HL-60 (cell line): Measurements from ENCODE around the gene DYNC1I1.

Source experiments
- DNase-seq, 2 experiments: peaks; one replicate each; pipeline ENCODE4 v3.0.0-alpha.2; 2010 to 2020; ENCODE audit warnings: low read depth in 1 of 2, low spot score in 1 of 2
- H3K27ac ChIP-seq: fragments of 250-450 bp; sonication (Bioruptor Pico); replicated peaks from 2 replicates; pipeline ENCODE4 v1.5.1; 2020; ENCODE audit warnings: mild to moderate bottlenecking, moderate library complexity
- H3K27me3 ChIP-seq: fragments of 250-450 bp; sonication (Bioruptor Pico); 2 replicates; pipeline ENCODE4 v1.5.1; 2021; ENCODE audit warnings: mild to moderate bottlenecking, moderate library complexity; ENCODE audit not compliant: insufficient read depth, poor library complexity, severe bottlenecking
- H3K4me3 ChIP-seq: replicated peaks from 2 replicates; pipeline ENCODE4 v1.5.1; 2011; ENCODE audit warnings: mild to moderate bottlenecking, control low read depth, low read length; ENCODE audit not compliant: insufficient read depth
- GABPA ChIP-seq: IDR thresholded peaks from 2 replicates; pipeline ENCODE4 v1.6.1; 2012; ENCODE audit warnings: low read depth
- POLR2AphosphoS5 ChIP-seq: IDR thresholded peaks from 2 replicates; pipeline ENCODE4 v1.6.1; 2012; ENCODE audit warnings: low read depth
- SPI1 ChIP-seq: IDR thresholded peaks from 2 replicates; pipeline ENCODE4 v1.6.1; 2012; ENCODE audit warnings: low read depth, mild to moderate bottlenecking, borderline replicate concordance
- TF ChIP-seq, protein P1 (sequence below): IDR thresholded peaks from 2 replicates; pipeline ENCODE4 v1.6.1; 2012; ENCODE audit warnings: low read depth; ENCODE audit not compliant: insufficient replicate concordance
- TF ChIP-seq, protein P2 (sequence below): IDR thresholded peaks from one replicate; pipeline ENCODE4 v1.5.1; 2011; ENCODE audit warnings: low read length, control low read depth, inconsistent platforms; ENCODE audit not compliant: insufficient read depth

The DYNC1I1 gene

GRCh38 chr7:95871075-95871848 is 98.9 kb downstream of the DYNC1I1 start:
- TF ChIP-seq SPI1: no peak
- TF ChIP-seq POLR2AphosphoS5: no peak
- TF ChIP-seq, protein P1, sequence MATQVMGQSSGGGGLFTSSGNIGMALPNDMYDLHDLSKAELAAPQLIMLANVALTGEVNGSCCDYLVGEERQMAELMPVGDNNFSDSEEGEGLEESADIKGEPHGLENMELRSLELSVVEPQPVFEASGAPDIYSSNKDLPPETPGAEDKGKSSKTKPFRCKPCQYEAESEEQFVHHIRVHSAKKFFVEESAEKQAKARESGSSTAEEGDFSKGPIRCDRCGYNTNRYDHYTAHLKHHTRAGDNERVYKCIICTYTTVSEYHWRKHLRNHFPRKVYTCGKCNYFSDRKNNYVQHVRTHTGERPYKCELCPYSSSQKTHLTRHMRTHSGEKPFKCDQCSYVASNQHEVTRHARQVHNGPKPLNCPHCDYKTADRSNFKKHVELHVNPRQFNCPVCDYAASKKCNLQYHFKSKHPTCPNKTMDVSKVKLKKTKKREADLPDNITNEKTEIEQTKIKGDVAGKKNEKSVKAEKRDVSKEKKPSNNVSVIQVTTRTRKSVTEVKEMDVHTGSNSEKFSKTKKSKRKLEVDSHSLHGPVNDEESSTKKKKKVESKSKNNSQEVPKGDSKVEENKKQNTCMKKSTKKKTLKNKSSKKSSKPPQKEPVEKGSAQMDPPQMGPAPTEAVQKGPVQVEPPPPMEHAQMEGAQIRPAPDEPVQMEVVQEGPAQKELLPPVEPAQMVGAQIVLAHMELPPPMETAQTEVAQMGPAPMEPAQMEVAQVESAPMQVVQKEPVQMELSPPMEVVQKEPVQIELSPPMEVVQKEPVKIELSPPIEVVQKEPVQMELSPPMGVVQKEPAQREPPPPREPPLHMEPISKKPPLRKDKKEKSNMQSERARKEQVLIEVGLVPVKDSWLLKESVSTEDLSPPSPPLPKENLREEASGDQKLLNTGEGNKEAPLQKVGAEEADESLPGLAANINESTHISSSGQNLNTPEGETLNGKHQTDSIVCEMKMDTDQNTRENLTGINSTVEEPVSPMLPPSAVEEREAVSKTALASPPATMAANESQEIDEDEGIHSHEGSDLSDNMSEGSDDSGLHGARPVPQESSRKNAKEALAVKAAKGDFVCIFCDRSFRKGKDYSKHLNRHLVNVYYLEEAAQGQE: no peak
- TF ChIP-seq GABPA: no peak
- TF ChIP-seq, protein P2, sequence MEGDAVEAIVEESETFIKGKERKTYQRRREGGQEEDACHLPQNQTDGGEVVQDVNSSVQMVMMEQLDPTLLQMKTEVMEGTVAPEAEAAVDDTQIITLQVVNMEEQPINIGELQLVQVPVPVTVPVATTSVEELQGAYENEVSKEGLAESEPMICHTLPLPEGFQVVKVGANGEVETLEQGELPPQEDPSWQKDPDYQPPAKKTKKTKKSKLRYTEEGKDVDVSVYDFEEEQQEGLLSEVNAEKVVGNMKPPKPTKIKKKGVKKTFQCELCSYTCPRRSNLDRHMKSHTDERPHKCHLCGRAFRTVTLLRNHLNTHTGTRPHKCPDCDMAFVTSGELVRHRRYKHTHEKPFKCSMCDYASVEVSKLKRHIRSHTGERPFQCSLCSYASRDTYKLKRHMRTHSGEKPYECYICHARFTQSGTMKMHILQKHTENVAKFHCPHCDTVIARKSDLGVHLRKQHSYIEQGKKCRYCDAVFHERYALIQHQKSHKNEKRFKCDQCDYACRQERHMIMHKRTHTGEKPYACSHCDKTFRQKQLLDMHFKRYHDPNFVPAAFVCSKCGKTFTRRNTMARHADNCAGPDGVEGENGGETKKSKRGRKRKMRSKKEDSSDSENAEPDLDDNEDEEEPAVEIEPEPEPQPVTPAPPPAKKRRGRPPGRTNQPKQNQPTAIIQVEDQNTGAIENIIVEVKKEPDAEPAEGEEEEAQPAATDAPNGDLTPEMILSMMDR: peak; percentile 40
- no peak overlapping the region for H3K4me3 ChIP-seq
- H3K27ac ChIP-seq: no peak overlapping the region
- DNase-seq: peak in 1 of 2 experiments; percentile 23
- H3K27me3 ChIP-seq: no peaks in the 10 kb centered on the region

DNA sequence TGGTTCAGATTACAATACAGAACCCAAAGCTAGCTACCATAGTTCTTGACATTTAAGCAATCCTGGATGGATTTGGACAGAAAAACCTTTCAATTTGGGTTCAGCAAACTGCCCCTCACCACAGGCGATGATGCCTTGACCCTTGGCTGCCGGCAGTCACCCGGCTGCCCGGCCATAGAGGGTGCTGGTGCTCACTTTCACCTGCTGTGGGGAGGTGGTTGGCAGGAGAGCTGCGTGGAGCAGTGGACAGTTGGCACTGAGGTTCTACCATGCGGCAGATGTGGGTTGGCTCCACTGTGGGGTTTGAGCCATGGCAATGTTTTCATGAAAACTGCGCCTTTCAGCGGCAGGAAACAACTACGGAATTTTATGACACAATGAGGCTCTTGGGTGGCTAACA is 99.5 kb downstream of the DYNC1I1 start:
- no peak overlapping the region for H3K4me3 ChIP-seq
- H3K27ac ChIP-seq: no peak overlapping the region
- no peak for DNase-seq
- TF ChIP-seq, protein P1: no peak
- TF ChIP-seq, protein P2: no peak
- TF ChIP-seq POLR2AphosphoS5 (no peak), GABPA (no peak), SPI1 (no peak)
- no peaks in the 10 kb centered on the region for H3K27me3 ChIP-seq

- no peak overlapping the region for H3K4me3 ChIP-seq
- H3K27me3 ChIP-seq: no peaks in the 10 kb centered on the region
- no peak for DNase-seq
- no peak for TF ChIP-seq GABPA
- TF ChIP-seq POLR2AphosphoS5: no peak
- TF ChIP-seq, protein P2: no peak
- TF ChIP-seq, protein P1: no peak
- no peak for TF ChIP-seq SPI1
- H3K27ac ChIP-seq: no peak overlapping the region
Observed at GRCh38 chr7:95874129-95874528, 101.8 kb downstream of the DYNC1I1 start.
